HG03060 (cell line): ENCODE data around the gene AKT3.

Experiments used
- ATAC-seq: cut with Tn5 transposase; IDR thresholded peaks from one replicate; pipeline ENCODE4 v1.9.1; 2021; ENCODE audit warnings: low read depth, moderate number of reproducible peaks; ENCODE audit not compliant: unreplicated experiment

Gene AKT3

DNA sequence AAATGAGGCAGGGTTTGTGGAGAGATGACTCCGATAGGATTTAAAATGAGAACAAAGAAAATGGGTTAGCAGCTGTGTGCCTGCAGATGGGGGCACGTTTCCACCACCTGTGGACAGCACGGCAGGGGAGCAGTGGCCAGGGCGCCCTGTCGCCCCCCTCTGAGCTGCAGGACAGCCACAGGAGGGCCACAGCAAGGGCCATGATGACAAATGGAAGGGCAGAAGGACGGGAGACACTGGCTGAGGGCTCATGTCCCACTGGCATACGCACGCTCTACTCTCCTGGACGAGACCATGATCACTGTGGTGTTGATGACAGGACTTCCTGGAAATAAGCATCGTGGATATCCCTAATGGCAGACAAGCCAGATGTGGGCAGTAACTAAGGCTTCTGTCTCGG is 353.2 kb downstream of the AKT3 start:
- ATAC-seq, result no peak

DNA sequence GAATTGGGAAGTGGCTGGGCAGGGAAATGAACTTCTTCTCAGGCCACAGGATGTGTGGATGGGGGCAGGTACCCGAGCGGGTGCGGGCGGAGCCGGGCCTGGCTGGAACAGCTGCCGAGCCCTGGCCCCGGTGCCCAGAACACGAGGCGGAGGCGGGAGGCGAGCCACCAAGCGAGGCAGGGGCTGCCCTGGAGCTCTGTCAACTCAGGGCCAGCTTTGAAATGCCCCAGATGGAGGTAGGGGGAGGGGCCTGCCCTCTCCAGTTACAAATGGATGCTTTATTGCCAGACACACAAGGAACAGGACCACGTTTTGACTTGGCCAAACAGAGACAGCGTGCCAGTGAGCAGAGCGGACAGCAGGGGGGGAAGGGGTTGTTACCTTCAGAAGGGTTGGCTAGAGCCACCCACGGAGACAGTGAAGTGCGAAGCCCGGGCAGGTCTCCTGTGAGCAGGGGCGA is 353.8 kb downstream of the AKT3 start:
- no peak for ATAC-seq

DNA sequence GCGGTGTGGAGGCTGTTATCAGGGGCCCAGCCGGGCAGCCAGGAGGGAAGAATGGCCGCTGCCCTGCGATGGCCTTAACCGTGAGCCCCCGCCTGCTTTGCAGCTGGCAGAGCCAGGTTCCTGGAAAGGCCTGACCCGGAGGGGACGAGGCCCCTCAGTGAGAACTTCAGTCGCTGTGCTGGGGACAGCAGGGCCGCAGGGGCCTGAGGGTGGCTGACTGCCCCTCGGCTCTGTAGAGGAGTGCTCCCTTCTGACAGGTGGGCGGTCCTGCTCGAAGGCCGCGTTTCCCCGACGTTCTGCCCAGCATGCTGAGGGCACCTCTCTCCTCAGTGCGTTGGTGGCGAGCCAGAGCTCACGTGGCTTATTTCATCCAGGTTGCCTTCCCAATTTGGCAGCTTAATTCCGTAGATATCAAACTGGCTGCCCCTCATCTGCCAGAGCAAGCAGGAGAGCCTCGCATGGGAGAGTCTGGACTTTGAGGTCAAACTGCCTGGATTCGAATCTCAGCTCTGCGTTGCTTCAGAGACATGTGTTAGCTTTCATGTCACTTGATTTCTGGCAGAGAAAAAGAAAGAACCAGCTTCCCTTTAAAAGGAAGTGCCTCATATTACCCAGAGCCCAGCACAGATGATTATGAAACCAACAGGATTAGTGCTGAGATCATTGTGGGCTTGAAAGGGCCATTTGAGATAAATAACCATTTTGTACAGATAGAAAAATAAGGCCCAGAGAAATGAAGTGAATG is 354.4 kb downstream of the AKT3 start:
- no peak for ATAC-seq

GRCh38 chr1:243494741-243495431 is 355.2 kb downstream of the AKT3 start:
- ATAC-seq, result no peak

GRCh38 chr1:243493156-243494129 is 356.6 kb downstream of the AKT3 start:
- ATAC-seq, result no peak

DNA sequence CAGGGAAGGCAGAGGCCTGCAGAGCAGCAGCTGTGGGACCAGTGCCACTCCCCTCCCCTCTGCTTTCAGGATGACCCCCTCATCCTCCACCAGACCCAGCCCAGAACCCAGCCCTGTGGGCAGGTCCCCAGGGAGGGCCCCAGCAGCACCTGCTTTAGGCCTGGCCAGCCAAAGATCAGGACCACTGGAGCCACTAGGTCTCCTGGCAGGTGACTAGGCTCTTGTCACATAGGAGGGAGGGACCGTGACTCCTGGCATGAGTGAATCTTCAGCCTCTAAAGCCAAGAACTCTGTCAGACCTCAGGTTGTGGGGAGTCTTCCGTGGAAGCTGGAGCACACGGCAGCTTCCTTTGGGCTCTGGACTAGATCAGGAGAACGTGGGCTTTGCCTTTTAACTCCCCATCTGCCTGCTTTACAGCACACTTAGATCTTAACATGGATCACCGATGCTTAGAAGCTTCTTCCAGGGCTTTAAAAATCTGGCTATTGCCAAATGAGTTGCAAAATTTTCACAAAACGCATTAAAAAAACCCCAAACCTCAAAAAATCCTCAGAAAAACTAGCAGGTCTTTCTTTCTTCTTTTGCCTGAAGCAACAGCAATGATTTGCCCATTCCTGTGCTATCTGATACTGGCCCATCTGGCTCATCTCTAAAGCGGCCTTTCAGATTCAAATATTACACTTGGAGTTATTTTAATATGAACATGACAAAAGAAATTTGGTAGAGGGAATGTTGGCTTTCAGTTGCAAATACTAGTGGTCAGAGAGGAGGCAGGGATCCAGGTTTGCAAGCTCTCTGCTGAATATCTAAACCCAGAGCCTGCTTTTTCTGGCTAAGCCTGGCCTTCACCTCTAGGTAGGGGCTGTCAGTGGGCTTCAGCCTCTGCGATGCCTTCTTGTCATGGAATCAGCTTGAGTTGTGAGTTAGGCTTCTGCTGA is 359.0 kb downstream of the AKT3 start:
- ATAC-seq, result no peak

GRCh38 chr1:243489681-243490546 is 360.1 kb downstream of the AKT3 start:
- ATAC-seq, result no peak

DNA sequence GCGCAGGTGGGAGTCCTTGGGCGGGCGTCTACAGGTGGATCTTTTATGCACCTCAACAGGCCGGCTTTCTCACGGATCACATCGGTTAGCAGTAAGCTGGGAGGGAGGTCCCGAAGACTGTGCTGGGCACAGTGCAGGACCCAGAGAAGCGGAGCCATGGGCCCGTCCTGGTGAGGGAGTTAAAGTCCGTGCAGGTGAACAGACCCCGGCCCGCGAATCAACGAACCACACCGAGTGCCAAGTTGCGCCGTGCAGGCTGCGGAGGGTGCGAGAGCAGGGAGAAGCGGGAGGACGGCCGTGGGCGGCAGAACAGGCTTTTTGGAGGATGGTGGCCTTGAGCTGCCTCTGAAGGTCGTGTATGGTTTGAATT is 360.9 kb downstream of the AKT3 start:
- no peak for ATAC-seq

DNA sequence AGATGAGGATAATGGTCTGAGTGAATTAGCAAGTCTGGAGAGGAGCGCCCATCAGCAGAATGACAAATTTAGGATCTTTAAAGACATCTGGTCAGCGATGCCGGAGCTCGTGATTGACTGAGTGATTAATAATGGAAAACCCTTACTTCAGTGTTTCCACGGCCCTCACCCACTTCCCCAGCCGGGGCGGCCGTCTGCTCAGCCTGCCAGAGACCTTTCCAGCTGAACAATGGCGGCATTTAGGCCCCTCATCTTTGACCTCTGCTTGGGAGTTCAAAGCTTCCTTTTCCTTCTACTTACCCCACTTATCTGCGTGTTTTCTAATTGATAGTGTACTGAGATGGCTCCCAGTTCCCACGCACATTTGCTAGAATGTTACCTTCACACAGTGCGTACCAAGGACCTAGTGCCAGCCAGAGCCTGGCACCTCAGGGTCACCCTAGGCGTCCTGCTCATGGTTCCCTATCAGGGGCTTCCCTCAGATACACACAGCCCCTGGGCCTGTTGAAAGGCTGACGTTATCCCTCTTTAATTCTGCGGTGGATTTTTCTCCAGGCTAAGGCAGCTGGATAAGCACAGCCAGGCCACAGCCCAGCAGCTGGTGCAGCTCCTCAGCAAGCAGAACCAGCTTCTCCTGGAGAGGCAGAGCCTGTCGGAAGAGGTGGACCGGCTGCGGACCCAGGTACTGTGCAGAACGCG is 361.4 kb downstream of the AKT3 start:
- ATAC-seq, result no peak

DNA sequence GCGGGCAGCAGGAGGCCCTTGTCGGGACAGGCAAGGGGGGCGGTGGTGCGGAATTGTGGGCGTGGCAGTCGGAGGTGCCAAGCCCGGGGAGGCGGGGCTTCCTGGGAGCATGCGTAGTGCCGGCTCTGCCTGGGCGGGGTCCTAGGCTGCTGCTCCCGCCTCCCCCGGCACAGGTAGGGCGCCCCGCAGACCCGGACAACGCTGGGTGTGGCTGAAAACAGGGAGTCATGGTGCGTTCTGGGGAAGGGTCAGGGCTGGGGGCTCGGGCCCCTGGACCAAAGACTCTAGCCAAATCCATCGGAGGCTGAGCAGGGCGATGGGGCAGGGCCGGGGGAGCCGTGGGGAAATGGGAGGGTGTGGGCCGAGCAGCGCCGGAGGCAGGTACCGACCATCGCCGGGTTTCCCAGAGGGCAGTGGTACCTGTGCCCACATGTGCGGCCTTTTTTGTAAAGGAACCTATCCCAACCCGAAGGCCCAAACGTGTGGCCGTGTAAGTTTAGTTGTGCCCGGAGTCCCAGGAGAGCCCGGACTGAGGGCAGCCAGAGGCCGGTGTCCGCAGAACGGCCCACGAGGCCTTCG is 362.3 kb downstream of the AKT3 start:
- ATAC-seq, result no peak

- ATAC-seq, result no peak
These were observed 362.9 kb downstream of the AKT3 start for GRCh38 chr1:243487036-243487648.

DNA sequence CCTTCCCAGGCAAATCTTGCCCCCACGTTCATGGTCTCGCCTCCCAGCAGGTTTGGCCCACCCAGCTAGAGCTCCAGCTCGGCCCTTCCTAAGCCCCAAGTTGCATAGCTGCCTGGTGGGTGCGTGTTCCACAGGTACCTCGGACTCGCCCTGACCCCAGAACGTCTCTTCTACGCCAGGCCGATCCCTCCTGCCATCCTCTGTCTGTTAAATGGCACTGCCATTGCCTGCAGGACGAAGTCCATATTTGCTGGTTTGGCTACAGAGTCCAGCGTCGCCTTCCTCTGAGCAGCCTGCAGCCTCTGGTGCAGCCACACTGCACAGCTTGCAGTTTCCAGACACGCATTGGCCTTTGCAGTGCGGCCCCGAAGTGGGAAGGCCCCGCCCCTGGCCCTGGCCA is 366.1 kb downstream of the AKT3 start:
- ATAC-seq, result no peak

- no peak for ATAC-seq
These were observed 366.8 kb downstream of the AKT3 start for GRCh38 chr1:243483071-243483771.

GRCh38 chr1:243482141-243483022 is 367.7 kb downstream of the AKT3 start:
- no peak for ATAC-seq

DNA sequence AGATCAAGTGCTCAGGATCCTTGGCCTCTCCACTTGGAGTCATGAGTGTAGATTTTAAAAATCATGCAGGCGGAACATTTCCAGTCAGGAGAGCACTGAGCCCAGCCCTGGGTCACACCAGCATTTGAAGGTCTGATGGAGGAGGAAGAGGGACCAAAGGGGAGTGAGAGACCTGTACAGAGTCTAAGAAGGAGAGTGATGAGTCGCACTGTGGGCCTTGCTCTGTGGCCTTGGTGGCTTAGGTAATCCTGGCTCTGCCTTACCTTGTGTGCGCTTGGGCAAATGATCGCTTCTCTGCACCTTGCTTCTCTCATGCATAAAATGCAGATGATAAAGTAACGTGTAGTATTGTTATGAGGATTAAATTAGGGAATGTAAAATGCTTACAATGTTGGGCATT is 368.9 kb downstream of the AKT3 start:
- ATAC-seq, result no peak

DNA sequence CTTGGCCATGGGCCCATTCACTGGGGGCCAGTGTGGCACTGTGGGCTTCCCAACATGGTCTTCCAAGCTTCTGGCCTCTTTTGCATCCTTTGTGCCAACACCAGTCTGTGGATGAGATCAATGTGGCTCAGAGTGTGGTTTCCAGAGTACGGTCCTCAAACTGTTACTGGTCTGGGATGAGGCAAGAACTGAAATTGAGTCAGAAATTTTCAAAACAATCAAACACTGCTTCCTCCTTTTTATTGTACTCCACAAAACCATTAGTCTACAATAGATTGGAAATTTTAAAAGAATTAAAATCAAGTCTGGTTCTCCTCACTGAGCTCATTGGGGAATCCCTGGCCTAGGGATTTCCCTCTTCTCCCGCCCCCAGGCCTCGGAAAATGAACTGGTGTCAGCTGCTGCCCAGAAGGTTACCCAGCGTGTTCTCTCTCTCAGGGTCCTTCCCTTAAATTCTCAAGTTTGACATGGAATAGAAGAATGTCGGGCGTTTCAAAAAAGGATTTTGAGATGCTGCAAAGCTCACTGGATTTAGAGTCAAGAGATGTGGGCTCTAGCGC is 372.2 kb downstream of the AKT3 start:
- no peak for ATAC-seq
